Tibial nerve (tissue), 4 donors: Measurements from ENCODE around the gene PAQR6. TPM values are rescaled to one million over a fixed set of nuclear protein-coding genes. Genes with fewer than 3 reads are reported as not detected.

ENCODE experiments used
- DNase-seq, 2 donors: peaks; one replicate each; pipeline ENCODE4 v3.0.0-alpha.2; 2019; ENCODE audit warnings: low spot score in 2 of 2
- H3K27ac ChIP-seq, 4 donors: fragments of 200-600 bp; sonication (generic) in 3 of 4; one replicate each; pipeline ENCODE4 v1.5.1; 2017 to 2019; ENCODE audit warnings: mild to moderate bottlenecking in 1 of 4
- H3K27me3 ChIP-seq, 2 donors: fragments of 200-600 bp; sonication (generic) in 1 of 2; one replicate each; pipeline versions ENCODE4 v1.5.1 to v1.6.0; 2017 to 2019
- H3K36me3 ChIP-seq, 3 donors: fragments of 200-600 bp; sonication (generic); one replicate each; pipeline ENCODE4 v1.5.1; 2018 to 2019
- H3K4me1 ChIP-seq, 4 donors: fragments of 200-600 bp; sonication (generic) in 3 of 4; one replicate each; pipeline ENCODE4 v1.5.1; 2017 to 2019
- H3K4me3 ChIP-seq, 4 donors: fragments of 200-600 bp; sonication (generic) in 3 of 4; one replicate each; pipeline ENCODE4 v1.5.1; 2017 to 2019; ENCODE audit warnings: mild to moderate bottlenecking in 1 of 4, moderate library complexity in 1 of 4
- H3K9me3 ChIP-seq, 4 donors: fragments of 200-600 bp; sonication (generic) in 3 of 4; one replicate each; pipeline ENCODE4 v1.5.1; 2017 to 2019
- EP300 ChIP-seq, 2 donors: sonication (generic); formaldehyde crosslinking; IDR thresholded peaks; one replicate each; pipeline ENCODE4 v1.6.1; 2017; ENCODE audit warnings: antibody characterized with exemption in 2 of 2, mild to moderate bottlenecking in 1 of 2
- POLR2A ChIP-seq, 2 donors: fragments of 450-650 bp; IDR thresholded peaks; one replicate each; pipeline ENCODE4 v1.6.1; 2017; ENCODE audit warnings: antibody characterized with exemption in 2 of 2, mild to moderate bottlenecking in 2 of 2, moderate library complexity in 2 of 2
- WGBS, 2 donors: methylation state at CpG; one replicate each; pipeline ENCODE4 v1.1.5; 2018; 5-methylcytosine and 5-hydroxymethylcytosine counted together
- total RNA-seq, 4 donors: library from RNA; depleted of rRNA; stranded (reverse); fragments of >200 nt; gene quantifications; one replicate each; pipeline ENCODE4 v1.1.0, GENCODE V29; 2016
- TF ChIP-seq, protein P1 (sequence below), 5 experiments: fragments of 200-600 bp in 3 of 5; fragments of 450-650 bp in 2 of 5; sonication (generic) in 3 of 5; IDR thresholded peaks; one replicate each; pipeline ENCODE4 v1.5.1; 2016 to 2019; ENCODE audit warnings: antibody characterized with exemption in 5 of 5, mild to moderate bottlenecking in 3 of 5, moderate library complexity in 2 of 5

PAQR6 gene
- total RNA-seq, 4 donors from 2014 or later, result 26.4 to 44.6 (median 31.2) TPM

DNA sequence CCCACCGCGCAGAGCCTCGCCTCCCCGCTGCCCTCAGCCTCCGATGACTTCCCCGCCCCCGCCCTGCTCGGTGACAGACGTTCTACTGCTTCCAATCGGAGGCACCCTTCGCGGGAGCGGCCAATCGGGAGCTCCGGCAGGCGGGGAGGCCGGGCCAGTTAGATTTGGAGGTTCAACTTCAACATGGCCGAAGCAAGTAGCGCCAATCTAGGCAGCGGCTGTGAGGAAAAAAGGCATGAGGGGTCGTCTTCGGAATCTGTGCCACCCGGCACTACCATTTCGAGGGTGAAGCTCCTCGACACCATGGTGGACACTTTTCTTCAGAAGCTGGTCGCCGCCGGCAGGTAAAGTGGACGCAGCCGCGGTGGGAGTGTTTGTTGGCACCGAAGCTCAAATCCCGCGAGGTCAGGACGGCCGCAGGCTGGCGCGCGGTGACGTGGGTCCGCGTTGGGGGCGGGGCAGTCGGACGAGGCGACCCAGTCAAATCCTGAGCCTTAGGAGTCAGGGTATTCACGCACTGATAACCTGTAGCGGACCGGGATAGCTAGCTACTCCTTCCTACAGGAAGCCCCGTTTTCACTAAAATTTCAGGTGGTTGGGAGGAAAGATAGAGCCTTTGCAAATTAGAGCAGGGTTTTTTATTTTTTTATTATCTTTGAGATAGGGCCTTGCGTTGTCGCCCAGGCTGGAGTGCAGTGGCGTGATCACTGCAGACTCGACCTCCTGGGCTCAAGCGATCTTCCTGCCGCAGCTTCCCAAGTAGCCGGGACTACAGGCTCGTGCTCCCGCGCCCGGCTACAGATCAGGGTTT is 34.8 kb downstream of the PAQR6 start, which contains the start of gene PMF1:
Gene PMF1, plus strand, starts transcription at position 175 of the 811 bp plus-strand sequence. Its CDS starts 9 bp downstream, at position 184.
- H3K4me1 ChIP-seq, result peaks cover 0 to 40% (median 14%) of the 10 kb centered on the region in 4 donors
- peak; percentile 87 to 97 for TF ChIP-seq EP300 (IDR thresholded peaks at IDR 0.05)
- peak; percentile 17 to 73 for TF ChIP-seq POLR2A (IDR thresholded peaks at IDR 0.05)
- TF ChIP-seq, protein P1, sequence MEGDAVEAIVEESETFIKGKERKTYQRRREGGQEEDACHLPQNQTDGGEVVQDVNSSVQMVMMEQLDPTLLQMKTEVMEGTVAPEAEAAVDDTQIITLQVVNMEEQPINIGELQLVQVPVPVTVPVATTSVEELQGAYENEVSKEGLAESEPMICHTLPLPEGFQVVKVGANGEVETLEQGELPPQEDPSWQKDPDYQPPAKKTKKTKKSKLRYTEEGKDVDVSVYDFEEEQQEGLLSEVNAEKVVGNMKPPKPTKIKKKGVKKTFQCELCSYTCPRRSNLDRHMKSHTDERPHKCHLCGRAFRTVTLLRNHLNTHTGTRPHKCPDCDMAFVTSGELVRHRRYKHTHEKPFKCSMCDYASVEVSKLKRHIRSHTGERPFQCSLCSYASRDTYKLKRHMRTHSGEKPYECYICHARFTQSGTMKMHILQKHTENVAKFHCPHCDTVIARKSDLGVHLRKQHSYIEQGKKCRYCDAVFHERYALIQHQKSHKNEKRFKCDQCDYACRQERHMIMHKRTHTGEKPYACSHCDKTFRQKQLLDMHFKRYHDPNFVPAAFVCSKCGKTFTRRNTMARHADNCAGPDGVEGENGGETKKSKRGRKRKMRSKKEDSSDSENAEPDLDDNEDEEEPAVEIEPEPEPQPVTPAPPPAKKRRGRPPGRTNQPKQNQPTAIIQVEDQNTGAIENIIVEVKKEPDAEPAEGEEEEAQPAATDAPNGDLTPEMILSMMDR (IDR thresholded peaks at IDR 0.05), result peak in 2 of 5 experiments; percentile 37 to 50
- DNase-seq, result peak; percentile 93 to 95
- H3K36me3 ChIP-seq, result peaks cover 0 to 40% (median 0%) of the 10 kb centered on the region in 3 donors
- peak within 1 kb of the TSS; percentile 65 to 73 (median 71) for H3K4me3 ChIP-seq
- 0% methylated on average over 52 to 55 of the region's 61 CpGs for WGBS, 2 donors
- no peaks in the 10 kb centered on the region for H3K27me3 ChIP-seq
- no peaks in the 10 kb centered on the region for H3K9me3 ChIP-seq
- peak within 1 kb of the TSS; percentile 93 to 99 (median 96) for H3K27ac ChIP-seq

DNA sequence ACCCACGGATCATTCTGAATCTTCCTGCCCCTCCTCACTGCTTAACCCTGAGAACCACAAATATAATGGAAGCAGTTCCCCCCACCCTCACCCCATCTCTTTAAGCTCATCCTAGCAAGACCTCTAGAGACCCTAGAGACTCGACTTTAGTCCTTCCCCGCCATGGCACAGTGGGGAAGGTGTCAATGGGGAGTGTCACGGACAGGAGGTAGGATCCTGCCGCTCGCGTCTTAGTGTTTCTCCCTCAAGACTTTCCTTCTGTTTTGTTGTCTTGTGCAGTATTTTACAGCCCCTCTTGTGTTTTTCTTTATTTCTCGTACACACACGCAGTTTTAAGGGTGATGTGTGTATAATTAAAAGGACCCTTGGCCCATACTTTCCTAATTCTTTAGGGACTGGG is 35.7 kb downstream of the PAQR6 start:
- peaks cover 0 to 49% (median under 1%) of the 10 kb centered on the region in 3 donors for H3K36me3 ChIP-seq
- no peak for DNase-seq
- WGBS, 2 donors, result 74% methylated on average over 9 of the region's 9 CpGs
- peaks cover 0 to 31% (median 14%) of the 10 kb centered on the region in 4 donors for H3K4me1 ChIP-seq
- H3K4me3 ChIP-seq, result peak overlapping the region in 3 of 4 donors; percentile 28 to 73 (median 71)
- H3K27ac ChIP-seq, result peak overlapping the region; percentile 93 to 99 (median 96)
- no peaks in the 10 kb centered on the region for H3K27me3 ChIP-seq
- TF ChIP-seq POLR2A (IDR thresholded peaks at IDR 0.05) (no peak), EP300 (IDR thresholded peaks at IDR 0.05) (no peak)
- TF ChIP-seq, protein P1 (IDR thresholded peaks at IDR 0.05), result no peak
- H3K9me3 ChIP-seq, result no peaks in the 10 kb centered on the region

DNA sequence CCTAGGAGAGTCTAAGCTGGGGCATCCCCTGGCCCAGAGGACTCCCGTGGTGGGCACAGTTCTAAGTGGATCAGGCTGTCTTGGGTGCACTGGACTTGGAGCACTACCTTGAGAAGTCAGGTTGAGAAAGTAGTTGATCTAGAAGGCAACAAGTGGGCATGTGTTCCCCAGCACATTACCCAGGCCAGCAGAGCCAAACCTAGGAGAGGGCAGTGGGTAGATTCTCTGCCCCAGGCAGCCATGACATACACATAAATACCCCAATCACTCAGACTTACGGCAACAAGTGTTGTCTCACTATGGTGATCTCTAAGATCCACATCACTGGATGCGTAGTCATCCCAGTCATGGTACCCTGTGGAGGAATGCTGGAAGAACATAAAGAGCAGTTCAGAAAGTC is 36.6 kb downstream of the PAQR6 start:
- H3K4me1 ChIP-seq, result peaks cover 0 to 30% (median 14%) of the 10 kb centered on the region in 4 donors
- no peaks in the 10 kb centered on the region for H3K9me3 ChIP-seq
- no peak overlapping the region for H3K4me3 ChIP-seq
- DNase-seq, result no peak
- no peak for TF ChIP-seq EP300 (IDR thresholded peaks at IDR 0.05)
- TF ChIP-seq POLR2A (IDR thresholded peaks at IDR 0.05), result no peak
- TF ChIP-seq, protein P1 (IDR thresholded peaks at IDR 0.05), result no peak
- WGBS, 2 donors, result 87 to 97% methylated on average over 3 of the region's 3 CpGs
- H3K27ac ChIP-seq, result no peak overlapping the region
- H3K36me3 ChIP-seq, result peaks cover 0 to 54% (median 4%) of the 10 kb centered on the region in 3 donors
- H3K27me3 ChIP-seq, result no peaks in the 10 kb centered on the region

DNA sequence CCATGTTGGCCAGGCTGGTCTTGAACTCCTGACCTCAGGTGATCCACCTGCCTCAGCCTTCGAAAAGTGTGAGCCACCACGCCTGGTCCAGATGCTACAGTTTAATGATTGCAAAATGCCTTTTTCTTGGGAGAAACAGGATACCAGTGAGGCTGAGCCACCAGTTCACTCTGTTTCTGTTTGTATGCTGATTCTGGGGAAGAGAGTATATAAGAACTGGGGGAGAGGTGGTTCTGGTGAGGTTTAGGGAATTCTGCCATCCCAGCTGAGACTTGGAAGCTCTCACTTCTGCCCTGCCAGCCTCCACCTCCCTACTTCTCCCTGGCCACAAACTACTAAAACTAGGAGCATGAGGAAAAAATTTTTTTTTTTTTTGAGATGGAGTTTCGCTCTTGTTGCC is 43.2 kb downstream of the PAQR6 start:
- WGBS, 2 donors, result 92 to 94% methylated on average over 3 of the region's 3 CpGs
- Histone ChIP-seq H3K9me3 (no peaks in the 10 kb centered on the region), H3K4me1 (peaks cover 0 to 21% (median 0%) of the 10 kb centered on the region in 4 donors)

More for the DNA sequence above, 43.2 kb downstream of the PAQR6 start:
- H3K4me3 ChIP-seq, result no peak overlapping the region
- TF ChIP-seq, protein P1 (IDR thresholded peaks at IDR 0.05), result no peak
- TF ChIP-seq POLR2A (IDR thresholded peaks at IDR 0.05), result no peak
- no peak for TF ChIP-seq EP300 (IDR thresholded peaks at IDR 0.05)
- no peaks in the 10 kb centered on the region for H3K27me3 ChIP-seq
- H3K27ac ChIP-seq, result no peak overlapping the region
- H3K36me3 ChIP-seq, result peaks cover 0 to 82% (median 7%) of the 10 kb centered on the region in 3 donors
- DNase-seq, result no peak
